GM12878 (cell line): Measurements from ENCODE around the gene GNAI2. TPM values are rescaled to one million over a fixed set of nuclear protein-coding genes. Genes with fewer than 3 reads are reported as not detected.

Source experiments
- ATAC-seq: fragments of 200-7000 bp; cut with Tn5 transposase; 3 replicates; pipeline ENCODE4 v1.9.1; 2020; ENCODE audit warnings: mild to moderate bottlenecking, moderate library complexity
- BruUV-seq: library from RNA; stranded (reverse); fragments of 400-500 nt; replicated peaks from 2 replicates; lab custom pipeline; 2021; lab: Mats Ljungman, UMichigan
- CTCF ChIA-PET: fragments of 300-600 bp; sonication (Branson Sonifier 250); formaldehyde crosslinking; extraction: SDS; loops from one replicate; lab custom pipeline; 2021; ENCODE audit warnings: inconsistent platforms; lab: Yijun Ruan, JAX
- POLR2A ChIA-PET: fragments of 350-600 bp; formaldehyde crosslinking; extraction: SDS; loops from one replicate; lab custom pipeline; 2021; ENCODE audit warnings: inconsistent platforms; lab: Charles Lee
- RAD21 ChIA-PET: fragments of 300-600 bp; sonication (Branson Sonifier 250); formaldehyde crosslinking; loops from one replicate; lab custom pipeline; 2023; ENCODE audit warnings: antibody characterized with exemption; ENCODE audit not compliant: unreplicated experiment; lab: Charles Lee
- SMC1A ChIA-PET: fragments of 300-600 bp; sonication (Branson Sonifier 250); formaldehyde crosslinking; loops from one replicate; lab custom pipeline; 2023; ENCODE audit not compliant: unreplicated experiment, uncharacterized antibody; lab: Charles Lee
- DNase-seq: peaks from one replicate; pipeline ENCODE4 v3.0.0-alpha.2; 2011; ENCODE audit warnings: low read depth, low spot score
- FAIRE-seq: peaks from 3 replicates; lab custom pipeline; 2011; peaks lifted over from hg19 to GRCh38; lab: Jason Lieb, UNC
- H2AFZ ChIP-seq: 2 replicates; pipeline ENCODE4 v1.6.0; 2011; ENCODE audit warnings: low read depth, low read length, control low read depth; ENCODE audit not compliant: control insufficient read depth
- H3K27ac ChIP-seq: 2 replicates; pipeline ENCODE4 v1.5.1; 2011; ENCODE audit warnings: control low read depth; ENCODE audit not compliant: control insufficient read depth, insufficient read depth
- H3K27me3 ChIP-seq, 2 experiments: replicated peaks in 1 of 2; 2 replicates each; pipeline versions ENCODE4 v1.6.0 to v1.6.1; 2011; ENCODE audit warnings: low read length in 1 of 2; ENCODE audit not compliant: control insufficient read depth in 2 of 2, insufficient read depth in 2 of 2
- H3K36me3 ChIP-seq, 2 experiments: 2 replicates each; pipeline ENCODE4 v1.5.1; 2011; ENCODE audit warnings: low read length in 1 of 2; ENCODE audit not compliant: control insufficient read depth in 2 of 2, insufficient read depth in 2 of 2
- H3K4me1 ChIP-seq: 2 replicates; pipeline ENCODE4 v1.6.1; 2011; ENCODE audit warnings: mild to moderate bottlenecking, low read length, moderate library complexity, mixed read lengths; ENCODE audit not compliant: control insufficient read depth, insufficient read depth
- H3K4me2 ChIP-seq: 2 replicates; pipeline ENCODE4 v1.6.0; 2011; ENCODE audit warnings: control low read depth; ENCODE audit not compliant: control insufficient read depth, insufficient read depth
- H3K4me3 ChIP-seq: fragments of 200-600 bp; sonication (generic); 2 replicates; pipeline ENCODE4 v1.5.1; 2016
- H3K79me2 ChIP-seq: 2 replicates; pipeline ENCODE4 v1.6.0; 2011; ENCODE audit warnings: low read length; ENCODE audit not compliant: control insufficient read depth, insufficient read depth
- H3K9ac ChIP-seq: 2 replicates; pipeline ENCODE4 v1.8.0; 2011; ENCODE audit warnings: low read length, control low read depth, mixed read lengths; ENCODE audit not compliant: control insufficient read depth, insufficient read depth
- H3K9me3 ChIP-seq: replicated peaks from 3 replicates; pipeline ENCODE4 v1.5.1; 2011; ENCODE audit warnings: mild to moderate bottlenecking, low read length; ENCODE audit not compliant: control insufficient read depth, insufficient read depth
- H4K20me1 ChIP-seq: 2 replicates; pipeline ENCODE4 v1.6.0; 2011; ENCODE audit not compliant: control insufficient read depth, insufficient read depth
- BMI1 ChIP-seq: fragments of 450-650 bp; IDR thresholded peaks from 2 replicates; pipeline ENCODE4 v1.6.1; 2016; ENCODE audit warnings: mild to moderate bottlenecking, moderate library complexity, borderline replicate concordance
- CREB1 ChIP-seq: IDR thresholded peaks from 2 replicates; pipeline ENCODE4 v1.6.1; 2012; ENCODE audit warnings: low read depth, mild to moderate bottlenecking, inconsistent platforms
- EP300 ChIP-seq, 2 experiments: fragments of 150-350 bp in 1 of 2; IDR thresholded peaks; 2 replicates each; pipeline ENCODE4 v1.6.1; 2011 to 2012; ENCODE audit warnings: low read depth in 2 of 2, low read length in 2 of 2, borderline replicate concordance in 1 of 2, improper control_type of control experiment in 1 of 2, inconsistent platforms in 1 of 2; ENCODE audit not compliant: control insufficient read depth in 1 of 2
- ETV6 ChIP-seq, 2 experiments: fragments of 450-650 bp in 1 of 2; IDR thresholded peaks in 1 of 2; conservative IDR thresholded peaks in 1 of 2; 2 replicates each; pipeline ENCODE4 v1.6.1; 2014; ENCODE audit warnings: antibody characterized with exemption in 1 of 2, borderline replicate concordance in 1 of 2, low read depth in 1 of 2, mild to moderate bottlenecking in 1 of 2, moderate library complexity in 1 of 2
- EZH2 ChIP-seq: IDR thresholded peaks from 2 replicates; pipeline ENCODE4 v1.6.1; 2012; ENCODE audit warnings: low read depth, mild to moderate bottlenecking, control low read depth, inconsistent platforms, low read length, borderline replicate concordance; ENCODE audit not compliant: control insufficient read depth
- HCFC1 ChIP-seq: fragments of 150-350 bp; IDR thresholded peaks from 2 replicates; pipeline ENCODE4 v1.6.1; 2014; ENCODE audit warnings: low read length
- HSF1 ChIP-seq: fragments of 150-350 bp; IDR thresholded peaks from 2 replicates; pipeline ENCODE4 v1.6.1; 2014; ENCODE audit warnings: mild to moderate bottlenecking, low read depth, low read length
- IRF5 ChIP-seq: fragments of 450-650 bp; IDR thresholded peaks from 2 replicates; pipeline ENCODE4 v1.6.1; 2017; ENCODE audit warnings: borderline replicate concordance
- JUND ChIP-seq: IDR thresholded peaks from 2 replicates; pipeline ENCODE4 v1.6.1; 2012; ENCODE audit warnings: low read depth, mild to moderate bottlenecking, low read length, improper control_type of control experiment, moderate library complexity
- NFYA ChIP-seq: IDR thresholded peaks from 2 replicates; pipeline ENCODE4 v1.6.1; 2011; ENCODE audit warnings: low read depth, mild to moderate bottlenecking, low read length, improper control_type of control experiment, borderline replicate concordance
- RCOR1 ChIP-seq: conservative IDR thresholded peaks from 2 replicates; pipeline ENCODE4 v1.6.1; 2012; ENCODE audit warnings: low read depth, low read length, improper control_type of control experiment
- TARDBP ChIP-seq: IDR thresholded peaks from 2 replicates; pipeline ENCODE4 v1.6.1; 2016; ENCODE audit warnings: borderline replicate concordance
- YBX1 ChIP-seq: fragments of 450-650 bp; IDR thresholded peaks from 2 replicates; pipeline ENCODE4 v1.6.1; 2016; ENCODE audit warnings: antibody characterized with exemption
- ZBED1 ChIP-seq: IDR thresholded peaks from 2 replicates; pipeline ENCODE4 v1.6.1; 2016; ENCODE audit warnings: borderline replicate concordance
- ZZZ3 ChIP-seq: IDR thresholded peaks from 2 replicates; pipeline ENCODE4 v1.6.1; 2011; ENCODE audit warnings: low read depth; ENCODE audit not compliant: control insufficient read depth, insufficient read length
- WGBS: methylation state at CpG from one replicate; pipeline ENCODE4 v1.1.6; 2016; ENCODE audit warnings: low lambda C conversion rate; ENCODE audit not compliant: insufficient replicate concordance, insufficient coverage; ENCODE audit errors: missing lambda C conversion rate; 5-methylcytosine and 5-hydroxymethylcytosine counted together
- in situ Hi-C: fragments of 300-500 bp; cut with MboI; formaldehyde crosslinking; loops from 9 replicates; pipeline ENCODE4 v1.14.3; 2018; ENCODE audit warnings: mixed read lengths
- intact Hi-C: fragments of 100-400 bp; cut with micrococcal nuclease; formaldehyde crosslinking; loops from one replicate; pipeline ENCODE4 v1.14.2; 2022; ENCODE audit not compliant: unreplicated experiment
- polyA plus RNA-seq, 11 experiments: library from polyadenylated mRNA; depleted of rRNA in 4 of 11; unstranded in 6 of 11; stranded (reverse) in 5 of 11; fragments of >200 nt; fragmentation: Nextera tagmentation in 4 of 11; fragmentation: Illumina TruSeq in 1 of 11; extraction: Ambion mirVana in 4 of 11; extraction: Trizol in 1 of 11; gene quantifications; 1 replicate in 1 of 11; 2 replicates in 10 of 11; pipeline versions ENCODE4 v1.2.1 to v1.2.3, GENCODE V29; 2011 to 2016; ENCODE audit warnings: inconsistent platforms in 2 of 11, missing spikeins in 2 of 11, low read depth in 1 of 11
- total RNA-seq, 4 experiments: library from RNA; depleted of rRNA in 3 of 4; stranded (reverse); fragments of >200 nt in 3 of 4; fragmentation: Illumina TruSeq in 1 of 4; extraction: Trizol in 1 of 4; gene quantifications; 2 replicates each; pipeline versions ENCODE4 v1.2.1 to v1.2.3, GENCODE V29; 2013 to 2021
- TF ChIP-seq, protein P1 (sequence below): IDR thresholded peaks from 2 replicates; pipeline ENCODE4 v1.6.1; 2011; ENCODE audit warnings: borderline replicate concordance, low read depth, mild to moderate bottlenecking, moderate library complexity, low read length; ENCODE audit not compliant: insufficient read depth, poor library complexity, severe bottlenecking
- TF ChIP-seq, protein P2 (sequence below): IDR thresholded peaks from 2 replicates; pipeline ENCODE4 v1.6.1; 2011; ENCODE audit warnings: low read depth, mild to moderate bottlenecking, low read length, moderate library complexity, borderline replicate concordance; ENCODE audit errors: extremely low read depth

The GNAI2 gene
- total and polyA plus RNA-seq, 10 of the 15 experiments (the other 5 are each of a cell fraction or from before 2014, with no cell fraction given): 5.0 to 346 (median 237) TPM

DNA sequence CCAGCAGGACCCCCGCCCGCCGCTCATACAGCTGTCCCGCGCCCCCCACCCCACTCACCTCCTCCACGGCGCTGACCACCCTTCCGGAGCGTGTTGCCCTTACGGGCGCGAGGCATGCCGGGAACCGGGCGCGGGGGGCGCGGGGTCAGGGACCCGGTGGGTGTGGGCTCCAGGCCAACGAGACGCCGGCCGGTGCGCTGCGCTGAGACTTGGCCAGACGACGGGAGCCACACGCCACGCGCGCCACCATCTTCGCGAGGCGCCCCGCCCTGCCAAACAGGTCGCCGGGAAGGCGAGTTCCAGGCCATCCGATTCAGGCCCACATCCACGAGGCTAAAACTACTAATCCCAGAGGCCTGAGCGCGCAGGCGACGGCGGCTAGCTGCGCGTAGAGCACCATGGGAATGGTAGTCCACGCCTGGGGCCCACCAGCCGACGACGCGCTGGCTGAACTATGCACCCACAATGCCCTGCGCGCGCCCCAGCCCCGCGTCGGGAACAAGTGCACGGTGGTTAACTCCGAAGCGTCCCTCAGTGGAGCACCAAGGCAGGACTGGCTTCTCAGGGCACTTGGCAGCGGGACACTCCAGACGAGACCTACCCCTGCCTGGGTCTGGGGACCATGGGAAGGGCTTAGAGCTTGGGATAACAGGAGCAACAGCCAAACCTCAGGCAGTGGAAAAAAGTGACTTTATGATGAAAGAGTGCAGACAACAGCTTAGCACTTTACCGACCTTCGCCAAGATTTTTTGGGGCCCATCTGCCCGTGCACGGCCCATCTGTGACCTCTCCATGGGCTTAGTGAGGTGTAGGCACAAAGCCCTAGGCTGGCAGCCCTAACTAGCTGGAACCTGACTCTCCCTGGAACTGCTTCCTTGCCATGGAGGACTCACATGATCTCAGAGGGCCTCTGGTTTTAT is 56.4 kb downstream of the GNAI2 start, which contains the start of gene IFRD2:
TSS of gene IFRD2 (minus strand) at position 271 of the 920 bp plus-strand sequence. CDS start at position 116, 155 bp downstream.
- RAD21 ChIA-PET: interaction anchor here (0.6 to 1.2 kb wide), 5 partner anchors 21 to 57 kb away, joined by 3 to 6 read pairs (median 3); partner anchors contain the start of gene GNAI2
- H3K27ac ChIP-seq: peak within 1 kb of the TSS; percentile 66
- no peak for TF ChIP-seq BMI1
- TF ChIP-seq, protein P1, sequence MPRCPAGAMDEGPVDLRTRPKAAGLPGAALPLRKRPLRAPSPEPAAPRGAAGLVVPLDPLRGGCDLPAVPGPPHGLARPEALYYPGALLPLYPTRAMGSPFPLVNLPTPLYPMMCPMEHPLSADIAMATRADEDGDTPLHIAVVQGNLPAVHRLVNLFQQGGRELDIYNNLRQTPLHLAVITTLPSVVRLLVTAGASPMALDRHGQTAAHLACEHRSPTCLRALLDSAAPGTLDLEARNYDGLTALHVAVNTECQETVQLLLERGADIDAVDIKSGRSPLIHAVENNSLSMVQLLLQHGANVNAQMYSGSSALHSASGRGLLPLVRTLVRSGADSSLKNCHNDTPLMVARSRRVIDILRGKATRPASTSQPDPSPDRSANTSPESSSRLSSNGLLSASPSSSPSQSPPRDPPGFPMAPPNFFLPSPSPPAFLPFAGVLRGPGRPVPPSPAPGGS: no peak
- TF ChIP-seq TARDBP: peak; percentile 99
- peak; percentile 100 for TF ChIP-seq HCFC1
- TF ChIP-seq ZBED1: no peak
- TF ChIP-seq, protein P2, sequence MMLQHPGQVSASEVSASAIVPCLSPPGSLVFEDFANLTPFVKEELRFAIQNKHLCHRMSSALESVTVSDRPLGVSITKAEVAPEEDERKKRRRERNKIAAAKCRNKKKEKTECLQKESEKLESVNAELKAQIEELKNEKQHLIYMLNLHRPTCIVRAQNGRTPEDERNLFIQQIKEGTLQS: peak; percentile 80
- TF ChIP-seq YBX1: no peak
- no peak for TF ChIP-seq EZH2
- no peak for TF ChIP-seq EP300 (IDR thresholded peaks at IDR 0.05; ENCODE audit: borderline replicate concordance in 1 of 2, control insufficient read depth in 1 of 2, low read depth in 2 of 2, low read length in 2 of 2)
- TF ChIP-seq ETV6 (conservative IDR thresholded peaks at IDR 0.05 in 1 of 2, IDR thresholded peaks at IDR 0.05 in 1 of 2; ENCODE audit: borderline replicate concordance in 1 of 2, low read depth in 1 of 2): no peak
- no peak for TF ChIP-seq NFYA
- no peak for TF ChIP-seq RCOR1
- no peak for TF ChIP-seq ZZZ3
- TF ChIP-seq HSF1: no peak
- no peak for TF ChIP-seq IRF5
- TF ChIP-seq CREB1: peak; percentile 99
- TF ChIP-seq JUND: no peak

More for the DNA sequence above, 56.4 kb downstream of the GNAI2 start, which contains the start of gene IFRD2:
- ChIA-PET POLR2A (interaction anchor here (0.6 to 2.1 kb wide), 7 partner anchors 9 to 59 kb away, joined by 3 to 11 read pairs (median 3); partner anchors contain the start of genes CYB561D2, GNAI2 and NPRL2), CTCF (interaction anchor here (0.8 to 2.5 kb wide), 6 partner anchors 32 to 952 kb away, joined by 3 to 8 read pairs (median 4); no protein-coding TSS in a partner anchor), SMC1A (no interaction called here)
- peak within 1 kb of the TSS; percentile 78 for H2AFZ ChIP-seq
- BruUV-seq: TSS peak; percentile 94
- peak within 1 kb of the TSS; percentile 97 for H3K4me3 ChIP-seq
- peak within 1 kb of the TSS; percentile 83 for H3K9ac ChIP-seq
- in situ Hi-C loops: no loop called here
- H3K36me3 ChIP-seq: peaks cover 0 to 26% of the 10 kb centered on the region in 2 experiments; a peak in 3 of 4 replicates
- intact Hi-C loops: loop anchor here (1.0 kb wide), 1 partner anchor 56 kb away; the partner anchor contains the start of gene GNAI2
- H3K79me2 ChIP-seq: peaks cover 21% of the 10 kb centered on the region
- H4K20me1 ChIP-seq: no peaks in the 10 kb centered on the region
- H3K27me3 ChIP-seq: no peaks in the 10 kb centered on the region
- WGBS: 2% methylated on average over 45 of the region's 67 CpGs
- FAIRE-seq: peak; percentile 99
- ATAC-seq: peak; percentile 99
- peaks cover 3% of the 10 kb centered on the region; the same call in 1 of the 2 replicates for H3K4me1 ChIP-seq
- peak within 1 kb of the TSS; percentile 89 for H3K4me2 ChIP-seq
- H3K9me3 ChIP-seq: no peaks in the 10 kb centered on the region
- peak; percentile 92 for DNase-seq
